ENCODE measurements around the gene CDK19. TPM values are rescaled to one million over a fixed set of nuclear protein-coding genes. Genes with fewer than 3 reads are reported as not detected.
"Not testable (repeated sequence)": the region's sequence is repeated elsewhere in the genome, so short reads cannot be mapped to it uniquely, and the experiment has no call there.

CDK19 gene
- total RNA-seq, 2 donors from 2014 or later: 16.8 to 20.8 TPM

- 83 to 87% methylated on average over 3 of the region's 3 CpGs for WGBS, 2 experiments (ENCODE audit: insufficient coverage in 1 of 2, insufficient read length in 1 of 2)
- no peak overlapping the region for H3K4me3 ChIP-seq (ENCODE audit: low read length)
- peaks cover 15% of the 10 kb centered on the region for H3K36me3 Mint-ChIP-seq (ENCODE audit: low read depth)
- no peak for DNase-seq
- H3K36me3 ChIP-seq (ENCODE audit: control insufficient read depth, insufficient read depth, low read length): no peaks in the 10 kb centered on the region
- no peaks in the 10 kb centered on the region for H3K27me3 ChIP-seq (ENCODE audit: control insufficient read depth, insufficient read depth, low read length, poor library complexity, severe bottlenecking)
- H3K27ac ChIP-seq (ENCODE audit: low read depth, low read length): no peak overlapping the region
- H3K4me1 Mint-ChIP-seq: peaks cover 3% of the 10 kb centered on the region
- H3K9me3 ChIP-seq (ENCODE audit: control insufficient read depth, low read length): no peaks in the 10 kb centered on the region
- H3K9ac ChIP-seq (ENCODE audit: extremely low read depth, low read length, poor library complexity, severe bottlenecking): no peak overlapping the region
- no peak overlapping the region for H3K27ac Mint-ChIP-seq
- H3K9me3 Mint-ChIP-seq: no peaks in the 10 kb centered on the region
- no peaks in the 10 kb centered on the region for H3K4me1 ChIP-seq (ENCODE audit: control insufficient read depth, insufficient read depth, low read length)
- H3K4me3 Mint-ChIP-seq: no peak overlapping the region
- no peaks in the 10 kb centered on the region for H3K27me3 Mint-ChIP-seq (ENCODE audit: insufficient read depth)
- TF ChIP-seq CTCF (conservative IDR thresholded peaks at IDR 0.05): no peak
These were observed 92.3 kb downstream of the CDK19 start for GRCh38 chr6:110723017-110723416.

DNA sequence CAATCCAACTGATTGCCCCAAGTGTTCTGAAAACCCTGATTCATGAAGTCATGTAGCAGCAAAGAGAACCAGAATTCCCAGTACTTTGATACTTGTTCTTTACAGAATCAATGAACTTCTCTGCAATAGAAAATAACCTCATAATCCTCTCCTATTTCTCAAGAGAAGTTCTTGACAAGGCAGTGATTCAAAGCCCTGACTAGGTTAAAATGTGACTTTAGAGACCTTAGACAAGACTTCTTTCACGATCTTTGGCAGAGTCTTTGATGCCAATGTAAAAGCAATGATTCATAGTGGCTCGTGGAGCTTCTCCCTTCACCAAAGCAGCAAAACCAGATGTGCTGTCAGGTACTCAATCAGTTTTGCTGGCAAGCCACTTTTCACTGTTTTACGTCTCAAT, 95.2 kb downstream of the CDK19 start:
- Histone ChIP-seq H3K9me3 (ENCODE audit: control insufficient read depth, low read length) (no peaks in the 10 kb centered on the region), H3K4me1 (ENCODE audit: control insufficient read depth, insufficient read depth, low read length) (no peaks in the 10 kb centered on the region), H3K36me3 (ENCODE audit: control insufficient read depth, insufficient read depth, low read length) (no peaks in the 10 kb centered on the region), H3K27ac (ENCODE audit: low read depth, low read length) (no peak overlapping the region), H3K9ac (ENCODE audit: extremely low read depth, low read length, poor library complexity, severe bottlenecking) (no peak overlapping the region), H3K27me3 (ENCODE audit: control insufficient read depth, insufficient read depth, low read length, poor library complexity, severe bottlenecking) (no peaks in the 10 kb centered on the region), H3K4me3 (ENCODE audit: low read length) (no peak overlapping the region)
- 94% methylated on average over 3 of the region's 3 CpGs for WGBS, 2 experiments (ENCODE audit: insufficient coverage in 1 of 2, insufficient read length in 1 of 2)
- peaks cover 20% of the 10 kb centered on the region for H3K36me3 Mint-ChIP-seq (ENCODE audit: low read depth)
- no peak for TF ChIP-seq CTCF (conservative IDR thresholded peaks at IDR 0.05)
- H3K9me3 Mint-ChIP-seq: no peaks in the 10 kb centered on the region
- no peak for DNase-seq
- no peaks in the 10 kb centered on the region for H3K27me3 Mint-ChIP-seq (ENCODE audit: insufficient read depth)
- H3K27ac Mint-ChIP-seq: peak overlapping the region; percentile 9
- no peak overlapping the region for H3K4me3 Mint-ChIP-seq
- peaks cover 5% of the 10 kb centered on the region for H3K4me1 Mint-ChIP-seq

GRCh38 chr6:110719601-110720000, 95.7 kb downstream of the CDK19 start:
- 86 to 93% methylated on average over 4 to 7 of the region's 7 CpGs for WGBS, 2 experiments (ENCODE audit: insufficient coverage in 1 of 2, insufficient read length in 1 of 2)

DNA sequence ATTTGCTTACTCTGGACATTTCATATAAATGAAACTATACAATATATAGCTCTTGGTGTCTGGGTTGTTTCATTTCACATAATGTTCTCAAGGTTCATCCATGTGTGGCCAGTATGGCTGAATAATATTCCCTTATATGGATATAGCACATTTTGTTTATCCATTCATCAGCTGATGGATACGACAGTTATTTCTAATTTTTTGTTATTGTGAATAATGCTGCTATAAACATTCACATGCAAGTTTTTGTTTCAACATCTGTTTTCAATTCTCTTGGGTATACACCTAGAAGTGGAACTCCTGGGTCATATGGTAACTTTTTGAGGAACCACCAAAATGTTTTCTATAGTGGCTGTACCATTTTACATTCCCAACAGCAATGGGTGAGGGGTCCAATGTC, 101.1 kb downstream of the CDK19 start:
- Histone ChIP-seq H3K36me3 (ENCODE audit: control insufficient read depth, insufficient read depth, low read length) (no peaks in the 10 kb centered on the region), H3K4me1 (ENCODE audit: control insufficient read depth, insufficient read depth, low read length) (no peaks in the 10 kb centered on the region), H3K9ac (ENCODE audit: extremely low read depth, low read length, poor library complexity, severe bottlenecking) (no peak overlapping the region), H3K27me3 (ENCODE audit: control insufficient read depth, insufficient read depth, low read length, poor library complexity, severe bottlenecking) (no peaks in the 10 kb centered on the region), H3K4me3 (ENCODE audit: low read length) (no peak overlapping the region), H3K27ac (ENCODE audit: low read depth, low read length) (no peak overlapping the region), H3K9me3 (ENCODE audit: control insufficient read depth, low read length) (no peaks in the 10 kb centered on the region)
- TF ChIP-seq CTCF (conservative IDR thresholded peaks at IDR 0.05): no peak
- WGBS, 2 experiments (ENCODE audit: insufficient coverage in 1 of 2, insufficient read length in 1 of 2): 100% methylated on average over 1 of the region's 1 CpG; no CpG with 5 or more reads in 1 of the 2 experiments
- Mint-ChIP-seq H3K36me3 (ENCODE audit: low read depth) (peaks cover 13% of the 10 kb centered on the region), H3K9me3 (no peaks in the 10 kb centered on the region), H3K4me3 (no peak overlapping the region), H3K4me1 (peaks cover 6% of the 10 kb centered on the region), H3K27me3 (ENCODE audit: insufficient read depth) (no peaks in the 10 kb centered on the region), H3K27ac (no peak overlapping the region)
- DNase-seq: no peak

More at GRCh38 chr6:110719601-110720000, 95.7 kb downstream of the CDK19 start:
- not testable (repeated sequence) for H3K9ac ChIP-seq (ENCODE audit: extremely low read depth, low read length, poor library complexity, severe bottlenecking); DNase-seq; H3K27ac Mint-ChIP-seq; H3K9me3 Mint-ChIP-seq; H3K4me1 Mint-ChIP-seq; H3K27ac ChIP-seq (ENCODE audit: low read depth, low read length); H3K27me3 ChIP-seq (ENCODE audit: control insufficient read depth, insufficient read depth, low read length, poor library complexity, severe bottlenecking); H3K4me1 ChIP-seq (ENCODE audit: control insufficient read depth, insufficient read depth, low read length); H3K4me3 ChIP-seq (ENCODE audit: low read length); H3K4me3 Mint-ChIP-seq; H3K36me3 ChIP-seq (ENCODE audit: control insufficient read depth, insufficient read depth, low read length); H3K9me3 ChIP-seq (ENCODE audit: control insufficient read depth, low read length); H3K27me3 Mint-ChIP-seq (ENCODE audit: insufficient read depth)
- H3K36me3 Mint-ChIP-seq (ENCODE audit: low read depth): peaks cover 22% of the 10 kb centered on the region
